HL-60 (cell line): ENCODE data around the gene UBA7.

ENCODE experiments used
- DNase-seq, 2 experiments: peaks; one replicate each; pipeline ENCODE4 v3.0.0-alpha.2; 2010 to 2020; ENCODE audit warnings: low read depth in 1 of 2, low spot score in 1 of 2
- H3K27ac ChIP-seq: fragments of 250-450 bp; sonication (Bioruptor Pico); replicated peaks from 2 replicates; pipeline ENCODE4 v1.5.1; 2020; ENCODE audit warnings: mild to moderate bottlenecking, moderate library complexity
- H3K27me3 ChIP-seq: fragments of 250-450 bp; sonication (Bioruptor Pico); 2 replicates; pipeline ENCODE4 v1.5.1; 2021; ENCODE audit warnings: mild to moderate bottlenecking, moderate library complexity; ENCODE audit not compliant: insufficient read depth, poor library complexity, severe bottlenecking
- H3K4me3 ChIP-seq: replicated peaks from 2 replicates; pipeline ENCODE4 v1.5.1; 2011; ENCODE audit warnings: mild to moderate bottlenecking, control low read depth, low read length; ENCODE audit not compliant: insufficient read depth
- CTCF ChIP-seq: IDR thresholded peaks from one replicate; pipeline ENCODE4 v1.5.1; 2011; ENCODE audit warnings: low read length, control low read depth, inconsistent platforms; ENCODE audit not compliant: insufficient read depth
- GABPA ChIP-seq: IDR thresholded peaks from 2 replicates; pipeline ENCODE4 v1.6.1; 2012; ENCODE audit warnings: low read depth
- POLR2AphosphoS5 ChIP-seq: IDR thresholded peaks from 2 replicates; pipeline ENCODE4 v1.6.1; 2012; ENCODE audit warnings: low read depth
- SPI1 ChIP-seq: IDR thresholded peaks from 2 replicates; pipeline ENCODE4 v1.6.1; 2012; ENCODE audit warnings: low read depth, mild to moderate bottlenecking, borderline replicate concordance
- TF ChIP-seq, protein P1 (sequence below): IDR thresholded peaks from 2 replicates; pipeline ENCODE4 v1.6.1; 2012; ENCODE audit warnings: low read depth; ENCODE audit not compliant: insufficient replicate concordance

Gene UBA7

GRCh38 chr3:49799105-49799504 is 14.6 kb downstream of the UBA7 start:
- Histone ChIP-seq H3K27me3 (no peaks in the 10 kb centered on the region), H3K27ac (no peak overlapping the region), H3K4me3 (no peak overlapping the region)
- TF ChIP-seq, protein P1, sequence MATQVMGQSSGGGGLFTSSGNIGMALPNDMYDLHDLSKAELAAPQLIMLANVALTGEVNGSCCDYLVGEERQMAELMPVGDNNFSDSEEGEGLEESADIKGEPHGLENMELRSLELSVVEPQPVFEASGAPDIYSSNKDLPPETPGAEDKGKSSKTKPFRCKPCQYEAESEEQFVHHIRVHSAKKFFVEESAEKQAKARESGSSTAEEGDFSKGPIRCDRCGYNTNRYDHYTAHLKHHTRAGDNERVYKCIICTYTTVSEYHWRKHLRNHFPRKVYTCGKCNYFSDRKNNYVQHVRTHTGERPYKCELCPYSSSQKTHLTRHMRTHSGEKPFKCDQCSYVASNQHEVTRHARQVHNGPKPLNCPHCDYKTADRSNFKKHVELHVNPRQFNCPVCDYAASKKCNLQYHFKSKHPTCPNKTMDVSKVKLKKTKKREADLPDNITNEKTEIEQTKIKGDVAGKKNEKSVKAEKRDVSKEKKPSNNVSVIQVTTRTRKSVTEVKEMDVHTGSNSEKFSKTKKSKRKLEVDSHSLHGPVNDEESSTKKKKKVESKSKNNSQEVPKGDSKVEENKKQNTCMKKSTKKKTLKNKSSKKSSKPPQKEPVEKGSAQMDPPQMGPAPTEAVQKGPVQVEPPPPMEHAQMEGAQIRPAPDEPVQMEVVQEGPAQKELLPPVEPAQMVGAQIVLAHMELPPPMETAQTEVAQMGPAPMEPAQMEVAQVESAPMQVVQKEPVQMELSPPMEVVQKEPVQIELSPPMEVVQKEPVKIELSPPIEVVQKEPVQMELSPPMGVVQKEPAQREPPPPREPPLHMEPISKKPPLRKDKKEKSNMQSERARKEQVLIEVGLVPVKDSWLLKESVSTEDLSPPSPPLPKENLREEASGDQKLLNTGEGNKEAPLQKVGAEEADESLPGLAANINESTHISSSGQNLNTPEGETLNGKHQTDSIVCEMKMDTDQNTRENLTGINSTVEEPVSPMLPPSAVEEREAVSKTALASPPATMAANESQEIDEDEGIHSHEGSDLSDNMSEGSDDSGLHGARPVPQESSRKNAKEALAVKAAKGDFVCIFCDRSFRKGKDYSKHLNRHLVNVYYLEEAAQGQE = no peak
- TF ChIP-seq CTCF (no peak), POLR2AphosphoS5 (no peak), SPI1 (no peak)
- no peak for DNase-seq

GRCh38 chr3:49794926-49795905 is 18.5 kb downstream of the UBA7 start:
- Histone ChIP-seq H3K27ac (no peak overlapping the region), H3K27me3 (no peaks in the 10 kb centered on the region), H3K4me3 (no peak overlapping the region)
- DNase-seq = no peak
- no peak for TF ChIP-seq CTCF
- TF ChIP-seq, protein P1 = no peak
- TF ChIP-seq GABPA = no peak
- TF ChIP-seq POLR2AphosphoS5 = no peak
- no peak for TF ChIP-seq SPI1

- no peaks in the 10 kb centered on the region for H3K27me3 ChIP-seq
- no peak for TF ChIP-seq SPI1
- no peak for TF ChIP-seq GABPA
- TF ChIP-seq, protein P1 = no peak
- no peak for TF ChIP-seq POLR2AphosphoS5
- TF ChIP-seq CTCF = no peak
- DNase-seq = no peak
- H3K4me3 ChIP-seq = no peak overlapping the region
- H3K27ac ChIP-seq = no peak overlapping the region
These were observed 19.3 kb downstream of the UBA7 start for GRCh38 chr3:49794431-49794830.
